ENCODE measurements around the gene ARID1A.

Gene ARID1A

DNA sequence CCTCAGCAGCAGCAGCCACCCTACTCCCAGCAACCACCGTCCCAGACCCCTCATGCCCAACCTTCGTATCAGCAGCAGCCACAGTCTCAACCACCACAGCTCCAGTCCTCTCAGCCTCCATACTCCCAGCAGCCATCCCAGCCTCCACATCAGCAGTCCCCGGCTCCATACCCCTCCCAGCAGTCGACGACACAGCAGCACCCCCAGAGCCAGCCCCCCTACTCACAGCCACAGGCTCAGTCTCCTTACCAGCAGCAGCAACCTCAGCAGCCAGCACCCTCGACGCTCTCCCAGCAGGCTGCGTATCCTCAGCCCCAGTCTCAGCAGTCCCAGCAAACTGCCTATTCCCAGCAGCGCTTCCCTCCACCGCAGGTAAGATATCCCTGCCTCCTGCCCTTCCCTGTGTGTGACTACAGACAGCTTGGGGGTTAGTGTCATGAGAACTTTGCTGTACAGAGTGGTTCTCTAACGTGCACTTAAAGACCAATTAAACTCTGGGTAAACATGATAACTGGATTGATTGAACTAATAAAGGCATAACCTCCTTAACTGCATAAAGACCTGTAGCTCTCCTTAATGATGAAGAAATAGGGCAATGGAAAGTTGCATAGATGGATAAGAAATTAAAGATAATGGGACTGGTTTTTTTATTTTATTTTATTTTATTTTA, 35.6 kb downstream of the ARID1A start:
- Histone ChIP-seq H3K27me3 (ENCODE audit: control insufficient read depth, insufficient read depth, low read length) (no peaks in the 10 kb centered on the region), H3K9ac (ENCODE audit: low read length) (no peak overlapping the region), H3K27ac (ENCODE audit: low read depth, low read length) (no peak overlapping the region), H3K4me1 (ENCODE audit: control insufficient read depth, insufficient read depth, low read length) (peaks cover 8% of the 10 kb centered on the region), H3K36me3 (ENCODE audit: control insufficient read depth, insufficient read depth, low read length) (peaks cover 72% of the 10 kb centered on the region), H3K4me3 (ENCODE audit: low read depth, low read length) (no peak overlapping the region), H3K9me3 (ENCODE audit: control insufficient read depth, insufficient read depth, low read depth, low read length) (no peaks in the 10 kb centered on the region)

DNA sequence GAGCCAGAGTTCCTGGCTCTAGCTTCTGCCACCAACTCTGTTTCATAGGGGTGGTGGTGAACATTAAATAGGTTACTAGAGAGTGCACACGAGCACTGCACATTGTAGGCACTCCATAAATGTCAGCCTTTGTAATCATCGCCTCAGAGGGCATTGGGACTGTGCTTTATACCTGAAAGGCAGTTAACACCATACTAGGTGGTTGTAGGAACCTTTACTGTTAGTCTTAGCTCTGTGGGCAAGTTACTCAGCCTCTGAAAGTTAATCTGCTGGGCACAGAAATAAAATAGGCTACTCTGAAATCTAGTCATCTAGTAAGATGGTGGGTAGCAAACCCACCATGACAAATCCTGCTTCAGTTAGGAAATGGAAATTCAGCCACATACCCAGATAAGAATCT, 37.6 kb downstream of the ARID1A start:
- Histone ChIP-seq H3K9me3 (ENCODE audit: control insufficient read depth, insufficient read depth, low read depth, low read length) (no peaks in the 10 kb centered on the region), H3K4me3 (ENCODE audit: low read depth, low read length) (no peak overlapping the region), H3K27ac (ENCODE audit: low read depth, low read length) (no peak overlapping the region), H3K9ac (ENCODE audit: low read length) (no peak overlapping the region), H3K27me3 (ENCODE audit: control insufficient read depth, insufficient read depth, low read length) (no peaks in the 10 kb centered on the region), H3K36me3 (ENCODE audit: control insufficient read depth, insufficient read depth, low read length) (peaks cover 83% of the 10 kb centered on the region), H3K4me1 (ENCODE audit: control insufficient read depth, insufficient read depth, low read length) (no peaks in the 10 kb centered on the region)

DNA sequence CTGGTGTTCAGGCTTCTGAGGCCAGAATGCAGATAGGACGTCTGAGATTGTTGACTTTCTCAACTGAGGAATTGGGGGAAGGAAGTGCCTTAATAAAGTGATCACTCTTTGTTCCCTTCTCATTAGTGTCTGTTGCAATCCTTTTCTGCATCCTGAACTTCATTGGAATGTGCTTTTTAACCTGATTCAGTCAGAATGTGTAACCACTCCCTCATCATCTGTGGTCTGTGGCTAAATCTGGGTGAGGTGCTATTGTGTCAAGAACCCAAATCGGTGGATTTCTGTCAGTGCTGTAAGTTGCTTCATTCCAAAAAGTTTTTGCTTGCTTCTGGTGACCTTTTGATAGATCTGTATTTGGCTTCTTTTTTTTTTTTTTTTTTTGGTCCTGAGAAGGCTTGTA, 38.2 kb downstream of the ARID1A start:
- no peak overlapping the region for H3K27ac ChIP-seq (ENCODE audit: low read depth, low read length)
- no peaks in the 10 kb centered on the region for H3K9me3 ChIP-seq (ENCODE audit: control insufficient read depth, insufficient read depth, low read depth, low read length)
- no peaks in the 10 kb centered on the region for H3K4me1 ChIP-seq (ENCODE audit: control insufficient read depth, insufficient read depth, low read length)
- no peak overlapping the region for H3K4me3 ChIP-seq (ENCODE audit: low read depth, low read length)
- H3K36me3 ChIP-seq (ENCODE audit: control insufficient read depth, insufficient read depth, low read length): peaks cover 81% of the 10 kb centered on the region
- no peaks in the 10 kb centered on the region for H3K27me3 ChIP-seq (ENCODE audit: control insufficient read depth, insufficient read depth, low read length)
- no peak overlapping the region for H3K9ac ChIP-seq (ENCODE audit: low read length)

DNA sequence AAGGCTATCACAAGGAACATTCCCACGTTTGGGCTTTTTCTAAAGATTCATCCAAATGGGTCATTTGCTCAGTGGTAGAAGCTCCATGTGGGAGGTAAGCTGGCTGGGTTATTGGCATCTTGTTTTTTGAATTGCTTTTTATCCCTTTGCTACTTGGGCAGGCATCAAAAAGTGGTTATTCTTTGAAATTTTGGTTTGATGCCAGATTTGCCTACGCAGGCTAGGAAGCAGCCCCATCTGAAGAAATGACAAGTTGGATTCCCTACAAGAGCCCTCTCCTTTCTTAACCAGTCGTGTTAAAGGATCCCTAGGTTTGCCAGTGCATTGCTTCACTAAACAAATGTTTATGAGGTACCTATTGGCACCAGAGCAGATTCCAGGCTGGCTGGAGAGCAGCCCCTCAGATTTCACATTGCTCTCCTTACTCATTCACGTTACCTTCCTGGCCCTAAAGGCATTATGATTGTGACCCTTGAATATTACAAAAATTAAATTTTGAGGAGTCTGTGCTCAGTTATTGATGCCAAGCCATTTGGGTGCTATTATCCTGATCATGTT, 38.8 kb downstream of the ARID1A start:
- Histone ChIP-seq H3K4me1 (ENCODE audit: control insufficient read depth, insufficient read depth, low read length) (no peaks in the 10 kb centered on the region), H3K27ac (ENCODE audit: low read depth, low read length) (no peak overlapping the region), H3K9ac (ENCODE audit: low read length) (no peak overlapping the region), H3K27me3 (ENCODE audit: control insufficient read depth, insufficient read depth, low read length) (no peaks in the 10 kb centered on the region), H3K4me3 (ENCODE audit: low read depth, low read length) (no peak overlapping the region), H3K9me3 (ENCODE audit: control insufficient read depth, insufficient read depth, low read depth, low read length) (no peaks in the 10 kb centered on the region), H3K36me3 (ENCODE audit: control insufficient read depth, insufficient read depth, low read length) (peaks cover 81% of the 10 kb centered on the region)

DNA sequence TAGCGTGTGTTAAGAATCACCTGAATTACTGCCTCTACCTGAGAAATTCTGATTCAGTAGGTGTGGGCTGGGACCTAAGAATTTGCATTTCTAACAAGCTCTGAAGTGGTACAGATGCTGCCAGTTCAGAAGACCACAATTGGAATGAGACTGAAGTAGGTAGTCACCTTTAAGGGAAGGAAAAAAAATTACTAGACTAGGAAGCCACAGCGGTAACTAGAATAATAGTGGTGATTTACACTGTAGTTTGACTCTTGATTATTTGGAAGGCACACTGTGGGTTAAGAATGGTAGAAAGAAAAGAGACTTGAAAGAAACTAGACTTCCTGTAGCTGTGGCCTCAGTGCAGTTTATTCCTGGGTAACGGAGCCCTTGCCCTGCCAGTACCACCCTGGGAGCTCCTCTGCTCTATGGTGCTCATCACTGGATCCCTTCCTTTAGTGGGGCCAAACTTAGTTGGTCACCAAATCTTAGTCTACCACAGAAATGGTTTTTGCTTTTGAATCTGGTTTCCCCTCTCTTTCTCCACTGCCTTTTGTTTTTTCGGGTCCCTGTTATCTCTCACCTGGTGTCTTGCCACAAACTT, 43.6 kb downstream of the ARID1A start:
- Histone ChIP-seq H3K36me3 (ENCODE audit: control insufficient read depth, insufficient read depth, low read length) (peaks cover 78% of the 10 kb centered on the region), H3K27ac (ENCODE audit: low read depth, low read length) (no peak overlapping the region), H3K4me1 (ENCODE audit: control insufficient read depth, insufficient read depth, low read length) (peaks cover 2% of the 10 kb centered on the region; the same call in 1 of the 2 replicates), H3K9me3 (ENCODE audit: control insufficient read depth, insufficient read depth, low read depth, low read length) (no peaks in the 10 kb centered on the region), H3K27me3 (ENCODE audit: control insufficient read depth, insufficient read depth, low read length) (no peaks in the 10 kb centered on the region), H3K9ac (ENCODE audit: low read length) (no peak overlapping the region), H3K4me3 (ENCODE audit: low read depth, low read length) (no peak overlapping the region)

DNA sequence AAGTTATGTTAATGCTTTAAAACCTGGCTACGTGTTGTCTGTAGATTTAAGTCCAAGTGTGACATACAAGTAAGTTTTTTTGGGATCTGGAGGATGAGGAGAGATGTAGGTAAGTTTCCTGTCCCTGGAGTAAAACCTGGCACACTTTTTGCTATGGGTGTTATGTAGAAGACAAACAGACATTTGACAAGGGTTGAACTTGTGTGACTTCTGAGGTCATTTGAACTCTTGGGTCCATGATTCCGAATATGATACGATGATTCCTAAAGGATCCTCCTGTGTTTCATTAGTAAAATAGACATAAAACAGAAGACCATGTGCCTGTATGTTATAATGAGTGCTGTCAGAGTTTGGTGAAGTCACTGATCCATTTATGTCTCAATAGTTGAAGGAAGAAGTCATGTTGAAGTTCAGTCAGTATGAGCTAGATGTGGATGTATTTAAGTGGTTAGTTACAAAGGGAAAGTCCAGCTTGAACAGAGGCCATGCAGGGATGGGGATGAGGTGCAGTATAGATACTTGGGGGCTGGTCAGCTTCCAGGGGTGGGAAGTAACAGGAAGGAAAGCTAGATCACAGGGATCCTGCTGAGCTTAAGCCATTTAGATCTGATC, 44.3 kb downstream of the ARID1A start:
- no peak overlapping the region for H3K27ac ChIP-seq (ENCODE audit: low read depth, low read length)

DNA sequence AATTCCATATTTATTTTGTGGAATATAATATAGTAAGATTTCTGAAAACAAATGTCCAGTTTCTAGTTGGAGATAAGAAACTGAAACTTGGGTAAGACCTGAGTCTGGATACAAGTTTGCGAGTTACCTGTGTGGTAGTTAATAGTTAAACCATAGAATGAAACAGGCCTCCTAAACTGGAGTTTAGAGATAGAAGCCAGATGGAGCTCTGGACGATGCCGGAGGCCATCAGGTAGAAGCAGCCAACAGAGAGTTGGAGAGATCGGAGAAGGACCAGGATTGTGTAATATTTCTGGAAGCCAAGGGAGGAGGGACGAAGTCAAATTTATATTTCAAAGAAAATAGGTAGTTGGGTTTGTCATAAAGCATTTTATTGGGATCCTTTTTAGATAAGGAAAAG, 45.1 kb downstream of the ARID1A start:
- peaks cover 82% of the 10 kb centered on the region for H3K36me3 ChIP-seq (ENCODE audit: control insufficient read depth, insufficient read depth, low read length)
- no peaks in the 10 kb centered on the region for H3K9me3 ChIP-seq (ENCODE audit: control insufficient read depth, insufficient read depth, low read depth, low read length)
- no peaks in the 10 kb centered on the region for H3K27me3 ChIP-seq (ENCODE audit: control insufficient read depth, insufficient read depth, low read length)
- peaks cover 3% of the 10 kb centered on the region; the same call in 1 of the 2 replicates for H3K4me1 ChIP-seq (ENCODE audit: control insufficient read depth, insufficient read depth, low read length)
- H3K9ac ChIP-seq (ENCODE audit: low read length): no peak overlapping the region
- no peak overlapping the region for H3K27ac ChIP-seq (ENCODE audit: low read depth, low read length)
- no peak overlapping the region for H3K4me3 ChIP-seq (ENCODE audit: low read depth, low read length)

More for the DNA sequence above, 44.3 kb downstream of the ARID1A start:
- Histone ChIP-seq H3K27me3 (ENCODE audit: control insufficient read depth, insufficient read depth, low read length) (no peaks in the 10 kb centered on the region), H3K4me1 (ENCODE audit: control insufficient read depth, insufficient read depth, low read length) (peaks cover 3% of the 10 kb centered on the region; the same call in 1 of the 2 replicates), H3K4me3 (ENCODE audit: low read depth, low read length) (no peak overlapping the region), H3K36me3 (ENCODE audit: control insufficient read depth, insufficient read depth, low read length) (peaks cover 80% of the 10 kb centered on the region), H3K9me3 (ENCODE audit: control insufficient read depth, insufficient read depth, low read depth, low read length) (no peaks in the 10 kb centered on the region), H3K9ac (ENCODE audit: low read length) (no peak overlapping the region)

DNA sequence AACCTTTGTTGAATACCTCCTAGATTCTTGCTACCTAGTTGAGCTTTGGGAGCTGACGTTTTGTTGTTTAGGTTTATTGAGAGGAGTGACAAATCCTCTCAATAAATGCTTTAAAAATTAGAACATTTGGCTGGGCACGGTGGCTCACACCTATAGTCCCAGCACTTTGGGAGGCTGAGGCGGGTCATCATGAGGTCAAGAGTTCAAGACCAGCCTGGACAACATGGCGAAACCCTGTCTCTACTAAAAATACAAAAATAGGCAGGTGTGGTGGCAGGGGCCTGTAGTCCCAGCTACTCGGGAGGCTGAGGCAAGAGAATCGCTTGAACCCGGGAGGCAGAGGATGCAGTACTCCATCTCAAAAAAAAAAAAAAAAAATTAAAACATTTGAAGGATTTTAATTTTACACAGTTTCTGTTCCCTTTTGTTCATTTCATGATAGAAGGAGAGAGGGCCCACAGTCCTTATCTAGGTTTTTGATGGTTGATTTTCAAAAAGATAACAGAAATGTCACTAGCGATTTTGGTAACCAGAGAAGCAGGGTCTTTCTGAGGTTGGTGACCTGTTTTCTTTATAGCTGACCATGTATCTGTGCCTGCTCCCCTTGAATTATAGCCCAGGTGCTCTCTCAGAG, 47.7 kb downstream of the ARID1A start:
- H3K9me3 ChIP-seq (ENCODE audit: control insufficient read depth, insufficient read depth, low read depth, low read length): no peaks in the 10 kb centered on the region
- peaks cover 88% of the 10 kb centered on the region for H3K36me3 ChIP-seq (ENCODE audit: control insufficient read depth, insufficient read depth, low read length)
- H3K4me3 ChIP-seq (ENCODE audit: low read depth, low read length): no peak overlapping the region
- H3K9ac ChIP-seq (ENCODE audit: low read length): no peak overlapping the region
- no peak overlapping the region for H3K27ac ChIP-seq (ENCODE audit: low read depth, low read length)
- peaks cover 3% of the 10 kb centered on the region; the same call in 1 of the 2 replicates for H3K4me1 ChIP-seq (ENCODE audit: control insufficient read depth, insufficient read depth, low read length)
- H3K27me3 ChIP-seq (ENCODE audit: control insufficient read depth, insufficient read depth, low read length): no peaks in the 10 kb centered on the region

DNA sequence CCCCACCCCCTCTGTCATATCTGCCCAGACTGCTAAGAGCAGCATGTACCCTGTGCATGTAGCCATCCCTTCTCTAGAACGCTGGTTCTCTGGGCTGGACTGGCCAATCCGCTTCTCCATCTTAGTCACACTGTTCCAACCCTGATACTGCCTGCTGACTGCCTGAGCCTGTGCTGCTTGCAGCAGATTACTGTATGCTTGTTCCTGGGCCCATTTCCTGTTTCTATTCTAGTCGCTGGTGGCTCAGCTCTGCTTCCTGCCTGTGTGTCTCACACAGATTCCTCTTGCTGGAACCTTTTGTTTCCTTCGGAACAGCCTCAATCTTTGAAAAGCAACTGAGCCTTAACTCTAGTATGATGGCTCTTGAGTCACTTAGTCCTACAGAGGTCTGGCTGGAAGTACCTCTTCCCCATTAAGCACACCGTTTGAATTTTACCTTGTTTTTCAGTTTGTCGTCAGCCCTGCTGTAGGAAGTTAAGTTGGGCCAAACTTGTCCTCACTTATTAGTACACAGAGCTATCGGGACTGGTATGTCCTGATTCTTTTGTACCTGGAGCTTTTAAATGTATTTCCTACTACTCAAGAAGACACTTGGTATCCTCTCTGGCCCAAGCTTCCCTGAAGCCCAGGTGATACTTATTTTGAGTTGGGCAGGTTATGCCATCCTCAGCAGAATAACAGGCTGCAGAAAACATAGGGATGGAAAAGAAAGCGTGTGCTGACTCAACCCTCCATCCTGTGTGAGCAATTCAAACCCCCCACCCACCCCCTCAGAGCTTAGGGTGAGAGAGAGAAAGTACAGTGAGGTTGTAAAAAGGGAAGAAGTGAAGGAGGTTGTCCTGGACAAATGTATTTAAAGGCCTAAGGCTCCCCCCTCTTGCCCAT, 48.5 kb downstream of the ARID1A start:
- no peaks in the 10 kb centered on the region for H3K9me3 ChIP-seq (ENCODE audit: control insufficient read depth, insufficient read depth, low read depth, low read length)
- H3K27me3 ChIP-seq (ENCODE audit: control insufficient read depth, insufficient read depth, low read length): no peaks in the 10 kb centered on the region
- H3K27ac ChIP-seq (ENCODE audit: low read depth, low read length): peak overlapping the region; percentile 32; the same call in 1 of the 2 replicates
- H3K9ac ChIP-seq (ENCODE audit: low read length): peak overlapping the region; percentile 19
- no peak overlapping the region for H3K4me3 ChIP-seq (ENCODE audit: low read depth, low read length)
- H3K36me3 ChIP-seq (ENCODE audit: control insufficient read depth, insufficient read depth, low read length): peaks cover 86% of the 10 kb centered on the region
- H3K4me1 ChIP-seq (ENCODE audit: control insufficient read depth, insufficient read depth, low read length): peaks cover 3% of the 10 kb centered on the region; the same call in 1 of the 2 replicates

DNA sequence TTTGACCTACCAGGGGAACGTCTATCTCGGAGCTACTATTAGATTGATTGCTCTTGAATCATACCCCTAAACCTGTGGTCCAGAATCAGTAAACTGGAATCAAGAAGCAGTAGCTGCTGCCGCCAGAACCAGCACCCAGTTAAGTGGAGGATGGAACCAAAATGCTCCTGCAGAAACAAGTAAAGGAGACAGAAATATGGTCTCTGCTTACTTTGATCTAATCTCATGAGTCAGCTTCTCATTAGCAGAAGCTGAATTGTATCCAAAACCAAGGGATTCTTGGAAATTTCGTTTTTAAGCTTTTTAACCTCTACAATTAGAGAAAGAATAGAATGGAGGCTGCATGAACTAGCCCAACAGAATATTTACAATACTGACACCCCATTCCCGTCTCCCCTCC, 49.4 kb downstream of the ARID1A start:
- no peak overlapping the region for H3K9ac ChIP-seq (ENCODE audit: low read length)

More for the DNA sequence above, 49.4 kb downstream of the ARID1A start:
- Histone ChIP-seq H3K4me1 (ENCODE audit: control insufficient read depth, insufficient read depth, low read length) (peaks cover 3% of the 10 kb centered on the region; the same call in 1 of the 2 replicates), H3K27me3 (ENCODE audit: control insufficient read depth, insufficient read depth, low read length) (no peaks in the 10 kb centered on the region), H3K27ac (ENCODE audit: low read depth, low read length) (no peak overlapping the region), H3K9me3 (ENCODE audit: control insufficient read depth, insufficient read depth, low read depth, low read length) (no peaks in the 10 kb centered on the region), H3K4me3 (ENCODE audit: low read depth, low read length) (no peak overlapping the region), H3K36me3 (ENCODE audit: control insufficient read depth, insufficient read depth, low read length) (peaks cover 86% of the 10 kb centered on the region)
